RWPE1 (cell line): ENCODE data around the gene EPM2AIP1.
"Not testable (repeated sequence)": the region's sequence is repeated elsewhere in the genome, so short reads cannot be mapped to it uniquely, and the experiment has no call there.

Experiments used
- CTCF ChIA-PET: fragments of 350-600 bp; sonication (Branson Sonifier 250); formaldehyde crosslinking; extraction: SDS; loops from one replicate; lab custom pipeline; 2021; lab: Yijun Ruan, JAX
- POLR2A ChIA-PET: fragments of 400-600 bp; formaldehyde crosslinking; extraction: SDS; loops from one replicate; lab custom pipeline; 2020; ENCODE audit warnings: antibody characterized with exemption; ENCODE audit not compliant: low non-redundant PET; lab: Yijun Ruan, JAX
- DNase-seq: peaks from one replicate; pipeline ENCODE4 v3.0.0; 2012; ENCODE audit warnings: low spot score
- H3K27ac ChIP-seq: fragments of 450-650 bp; 2 replicates; pipeline ENCODE4 v1.5.1; 2017
- CTCF ChIP-seq: fragments of 450-650 bp; conservative IDR thresholded peaks from 2 replicates; pipeline ENCODE4 v1.5.1; 2017; ENCODE audit warnings: low read depth, mild to moderate bottlenecking

Gene EPM2AIP1

GRCh38 chr3:36969085-36969484 lies 23.8 kb downstream of the EPM2AIP1 start:
- TF ChIP-seq CTCF: no peak
- H3K27ac ChIP-seq: no peak overlapping the region
- ChIA-PET POLR2A (no interaction called here), CTCF (interaction anchor here (0.6 to 0.9 kb wide), 2 partner anchors 10 to 334 kb away, joined by 4 to 6 read pairs; no protein-coding TSS in a partner anchor)
- DNase-seq: no peak

GRCh38 chr3:36965440-36965839 lies 27.5 kb downstream of the EPM2AIP1 start:
- ChIA-PET POLR2A (no interaction called here), CTCF (interaction anchor here (0.6 kb wide), 1 partner anchor 202 kb away, joined by 3 read pairs; no protein-coding TSS in a partner anchor)
- no peak overlapping the region for H3K27ac ChIP-seq
- DNase-seq: no peak
- no peak for TF ChIP-seq CTCF

- ChIA-PET CTCF (no interaction called here), POLR2A (no interaction called here)
- H3K27ac ChIP-seq: no peak overlapping the region
- no peak for DNase-seq
- no peak for TF ChIP-seq CTCF
Observed at GRCh38 chr3:36964817-36965216, 28.1 kb downstream of the EPM2AIP1 start.

GRCh38 chr3:36964331-36964730 lies 28.6 kb downstream of the EPM2AIP1 start:
- H3K27ac ChIP-seq: no peak overlapping the region
- ChIA-PET POLR2A (no interaction called here), CTCF (no interaction called here)
- no peak for DNase-seq
- TF ChIP-seq CTCF: no peak

- CTCF ChIA-PET, POLR2A ChIA-PET, H3K27ac ChIP-seq, DNase-seq: not testable (repeated sequence)
Observed at GRCh38 chr3:36963008-36963407, 29.9 kb downstream of the EPM2AIP1 start.

- CTCF ChIA-PET: no interaction called here
- DNase-seq: no peak
- POLR2A ChIA-PET: no interaction called here
- no peak overlapping the region for H3K27ac ChIP-seq
- no peak for TF ChIP-seq CTCF
Observed at GRCh38 chr3:36960502-36960901, 32.4 kb downstream of the EPM2AIP1 start.

GRCh38 chr3:36959821-36960220 lies 33.1 kb downstream of the EPM2AIP1 start:
- TF ChIP-seq CTCF: no peak
- POLR2A ChIA-PET: no interaction called here
- no peak for DNase-seq
- no peak overlapping the region for H3K27ac ChIP-seq
- CTCF ChIA-PET: interaction anchor here (0.6 to 0.8 kb wide), 2 partner anchors 161 to 262 kb away, joined by 3 read pairs; no protein-coding TSS in a partner anchor
